Upper lobe of right lung (tissue), 1 donor: ENCODE results near the gene RNF5. TPM values are rescaled to one million over a fixed set of nuclear protein-coding genes. Genes with fewer than 3 reads are reported as not detected.
"Not testable (repeated sequence)": the region's sequence is repeated elsewhere in the genome, so short reads cannot be mapped to it uniquely, and the experiment has no call there.

Experiments
- ATAC-seq: fragments of 200-7000 bp; cut with Tn5 transposase; one replicate; pipeline ENCODE4 v1.9.1; 2020; ENCODE audit warnings: mild to moderate bottlenecking, moderate library complexity
- DNase-seq: peaks from one replicate; pipeline ENCODE4 v3.0.0-alpha.2; 2020
- H3K27ac ChIP-seq: fragments of 200-600 bp; one replicate; pipeline ENCODE4 v1.8.0; 2022
- H3K27me3 ChIP-seq: fragments of 200-600 bp; one replicate; pipeline ENCODE4 v1.8.0; 2022; ENCODE audit warnings: mild to moderate bottlenecking
- H3K36me3 ChIP-seq: fragments of 200-600 bp; one replicate; pipeline ENCODE4 v1.8.0; 2022
- H3K4me1 ChIP-seq: fragments of 200-600 bp; one replicate; pipeline ENCODE4 v1.8.0; 2022
- H3K4me3 ChIP-seq: fragments of 200-600 bp; one replicate; pipeline ENCODE4 v1.8.0; 2022; ENCODE audit warnings: mild to moderate bottlenecking
- H3K9me3 ChIP-seq: fragments of 200-600 bp; one replicate; pipeline ENCODE4 v1.8.0; 2022
- CTCF ChIP-seq: fragments of 200-600 bp; IDR thresholded peaks from one replicate; pipeline ENCODE4 v1.8.0; 2022; ENCODE audit warnings: antibody characterized with exemption
- intact Hi-C: fragments of 100-400 bp; cut with DNase I; formaldehyde crosslinking; loops from one replicate; pipeline ENCODE4 v1.11.0; 2022
- total RNA-seq: library from RNA; stranded (reverse); fragmentation: NEBNext Ultra II Directional; extraction: Animal tissue kit (Norgen Biotek cat#: 25700); gene quantifications from one replicate; pipeline ENCODE4 v1.2.1, GENCODE V29; 2021
- donor health status: DM: no; HTN: yes; CAD: no; lungs with severe emphysema.

Gene RNF5
- total RNA-seq, 1 donor from 2014 or later: 44.6 TPM

DNA sequence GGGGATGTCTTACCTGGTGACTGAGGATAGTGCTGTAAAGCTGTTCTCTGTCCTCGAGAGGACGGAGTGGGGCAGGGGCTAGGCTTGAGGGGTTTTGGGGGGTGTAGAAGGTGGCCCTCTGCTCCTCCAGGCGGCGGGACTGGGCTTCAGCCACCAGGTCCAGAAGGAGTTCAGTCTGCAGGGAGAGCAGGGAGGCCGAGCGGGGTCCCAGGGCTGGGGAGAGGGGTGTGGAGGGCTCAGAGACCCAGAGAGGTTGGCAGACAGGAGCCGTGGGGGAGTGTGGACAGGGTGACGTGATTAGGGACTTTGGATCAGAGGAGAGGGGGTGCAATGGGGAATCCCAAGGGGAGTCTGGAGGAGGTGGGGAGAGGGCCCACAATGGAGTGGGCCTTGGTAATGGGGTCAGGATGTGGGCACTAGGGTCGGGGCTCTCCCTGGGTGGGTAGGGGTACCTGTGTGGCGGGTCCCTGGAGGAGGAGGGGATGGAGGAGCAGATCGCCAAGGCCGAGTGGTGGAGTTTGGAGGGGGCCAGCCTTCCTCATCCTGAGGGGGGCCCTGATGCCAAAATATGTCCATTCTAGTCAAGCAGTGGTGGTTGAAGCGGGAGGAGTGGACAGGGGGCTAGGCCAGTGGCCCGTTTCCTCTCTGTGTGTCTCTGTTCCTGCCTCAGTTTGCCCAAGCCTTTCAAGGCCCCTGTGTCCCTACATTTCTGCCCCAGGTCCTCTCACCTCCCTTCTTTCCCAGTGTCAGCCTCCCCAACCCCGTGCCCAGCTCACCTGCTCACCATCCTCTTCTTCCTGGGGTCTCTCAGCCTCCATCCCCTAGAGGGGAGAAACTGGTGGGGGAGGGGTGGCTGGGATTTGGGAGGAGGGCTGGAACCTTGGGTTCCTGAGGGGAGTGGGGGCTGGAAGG lies 13.7 kb downstream of the RNF5 start:
- Histone ChIP-seq H3K27ac (peak overlapping the region; percentile 91), H3K9me3 (no peaks in the 10 kb centered on the region), H3K27me3 (no peaks in the 10 kb centered on the region), H3K4me1 (peaks cover 53% of the 10 kb centered on the region), H3K4me3 (peak overlapping the region; percentile 66), H3K36me3 (peaks cover 9% of the 10 kb centered on the region)
- DNase-seq: no peak
- ATAC-seq: no peak
- intact Hi-C loops: no loop called here
- TF ChIP-seq CTCF: no peak

- no peak for TF ChIP-seq CTCF
- H3K4me3 ChIP-seq: peak within 1 kb of the TSS; percentile 66
- peaks cover 56% of the 10 kb centered on the region for H3K4me1 ChIP-seq
- H3K27ac ChIP-seq: peak within 1 kb of the TSS; percentile 91
- peaks cover 3% of the 10 kb centered on the region for H3K36me3 ChIP-seq
- intact Hi-C loops: no loop called here
- DNase-seq (peak; percentile 88), ATAC-seq (no peak)
- H3K27me3 ChIP-seq: no peaks in the 10 kb centered on the region
- no peaks in the 10 kb centered on the region for H3K9me3 ChIP-seq
Measured at GRCh38 chr6:32192608-32193039, 14.4 kb downstream of the RNF5 start, which contains the start of gene GPSM3. GPSM3 (minus strand) TSS chr6:32192643; CDS start chr6:32192513, 130 bp downstream.

DNA sequence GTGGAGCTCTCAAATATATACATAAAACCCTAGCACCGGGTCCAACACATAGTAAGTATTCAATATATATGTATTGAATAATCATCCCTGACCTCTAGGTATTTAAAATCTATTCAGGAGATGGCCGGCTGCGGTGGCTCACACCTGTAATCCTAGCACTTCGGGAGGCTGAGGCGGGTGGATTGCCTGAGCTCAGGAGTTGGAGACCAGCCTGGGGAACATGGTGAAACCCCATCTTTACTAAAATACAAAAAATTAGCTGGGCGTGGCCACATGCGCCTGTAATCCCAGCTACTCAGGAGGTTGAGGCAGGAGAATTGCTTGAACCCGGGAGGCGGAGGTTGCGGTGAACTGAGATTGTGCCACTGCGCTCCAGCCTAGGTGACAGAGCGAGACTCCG lies 14.9 kb downstream of the RNF5 start:
- H3K27me3 ChIP-seq, H3K36me3 ChIP-seq, DNase-seq, ATAC-seq, intact Hi-C loops, H3K9me3 ChIP-seq: not testable (repeated sequence)
- peaks cover 55% of the 10 kb centered on the region for H3K4me1 ChIP-seq
- H3K4me3 ChIP-seq: peak overlapping the region; percentile 66
- peak overlapping the region; percentile 91 for H3K27ac ChIP-seq

DNA sequence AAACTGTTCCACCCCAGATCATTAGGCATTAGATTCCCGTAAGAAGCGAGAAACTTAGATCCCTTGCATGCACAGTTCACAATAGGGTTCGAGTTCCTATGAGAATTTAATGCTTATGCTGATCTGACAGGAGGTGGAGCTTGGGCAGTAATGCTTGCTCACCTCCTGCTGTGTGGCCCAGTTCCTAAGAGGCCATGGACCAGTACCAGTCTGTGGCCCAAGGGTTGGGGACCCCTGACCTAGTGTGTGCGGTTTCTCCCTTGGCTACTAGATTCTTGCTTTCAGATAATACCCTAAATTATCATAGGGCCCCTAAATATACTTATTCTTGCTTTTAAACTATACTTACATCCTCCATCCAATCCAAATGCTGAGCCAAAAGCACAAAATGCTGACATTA lies 16.2 kb downstream of the RNF5 start:
- peaks cover 44% of the 10 kb centered on the region for H3K4me1 ChIP-seq
- intact Hi-C loops: no loop called here
- no peaks in the 10 kb centered on the region for H3K36me3 ChIP-seq
- no peak for ATAC-seq
- H3K27ac ChIP-seq: peak overlapping the region; percentile 87
- no peaks in the 10 kb centered on the region for H3K9me3 ChIP-seq
- no peak for TF ChIP-seq CTCF
- no peak overlapping the region for H3K4me3 ChIP-seq
- DNase-seq: no peak
- no peaks in the 10 kb centered on the region for H3K27me3 ChIP-seq

DNA sequence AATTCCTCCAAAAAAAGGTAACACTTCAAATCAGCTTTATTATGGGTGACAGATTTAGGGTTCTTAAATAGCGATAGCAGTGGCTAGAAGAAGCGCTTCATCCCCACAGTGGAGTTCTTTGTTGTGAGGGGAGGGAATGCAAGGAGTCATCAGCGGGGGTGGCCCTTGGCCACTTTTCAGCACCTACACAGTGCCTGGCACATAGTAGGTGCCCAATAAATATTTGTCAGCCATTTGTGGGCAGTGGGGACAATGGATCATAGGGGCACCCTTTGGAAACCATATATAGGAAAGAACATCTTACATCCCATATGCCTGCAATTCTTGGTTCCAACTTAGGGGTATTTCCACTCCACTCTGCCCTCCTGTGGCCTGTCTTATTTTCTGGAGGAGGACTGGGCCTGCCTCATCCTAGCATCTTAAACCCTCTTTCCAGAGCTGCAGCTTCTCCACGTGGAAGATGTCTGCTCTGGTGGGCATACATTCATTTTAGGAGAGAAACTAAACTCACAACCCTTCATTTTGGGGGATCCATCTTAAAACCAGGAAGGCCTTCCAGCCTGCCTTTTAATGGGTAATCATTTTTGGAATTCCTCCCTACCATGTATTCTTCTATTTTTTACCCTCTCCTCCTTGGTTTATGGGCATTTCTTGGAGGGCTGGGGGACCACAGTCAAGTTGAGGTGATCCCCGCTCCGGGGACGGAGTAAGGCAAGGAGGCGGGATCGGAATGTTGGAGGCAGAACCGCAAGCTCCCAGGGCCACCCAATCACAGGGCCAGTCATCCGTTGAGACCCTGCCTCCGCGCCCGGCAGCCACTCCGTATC lies 16.8 kb downstream of the RNF5 start:
- H3K4me3 ChIP-seq: peak overlapping the region; percentile 56
- no peaks in the 10 kb centered on the region for H3K9me3 ChIP-seq
- H3K4me1 ChIP-seq: peaks cover 44% of the 10 kb centered on the region
- H3K27me3 ChIP-seq: no peaks in the 10 kb centered on the region
- ATAC-seq (no peak), DNase-seq (no peak)
- intact Hi-C loops: no loop called here
- H3K27ac ChIP-seq: peak overlapping the region; percentile 87
- no peaks in the 10 kb centered on the region for H3K36me3 ChIP-seq
- TF ChIP-seq CTCF: peak; percentile 38

DNA sequence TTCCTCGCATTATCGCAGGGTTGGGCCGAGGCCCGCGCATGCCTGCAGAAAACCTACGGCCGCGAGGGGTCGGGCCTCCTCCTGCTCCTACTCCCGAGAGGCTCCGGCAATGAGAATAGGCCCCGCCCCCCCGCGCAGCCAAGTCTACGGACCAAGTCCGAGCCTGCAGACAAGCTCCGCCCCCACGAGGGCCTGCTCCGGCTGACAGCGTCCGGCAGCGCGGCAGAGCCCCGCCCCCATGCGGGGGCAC lies 17.4 kb downstream of the RNF5 start:
- Histone ChIP-seq H3K9me3 (no peaks in the 10 kb centered on the region), H3K36me3 (no peaks in the 10 kb centered on the region), H3K4me3 (peak overlapping the region; percentile 86), H3K27me3 (no peaks in the 10 kb centered on the region), H3K4me1 (peaks cover 42% of the 10 kb centered on the region), H3K27ac (peak overlapping the region; percentile 100)
- DNase-seq (peak; percentile 100), ATAC-seq (peak; percentile 94)
- TF ChIP-seq CTCF: peak; percentile 51
- intact Hi-C loops: no loop called here
